ENCODE results near the gene MINK1.

DNA sequence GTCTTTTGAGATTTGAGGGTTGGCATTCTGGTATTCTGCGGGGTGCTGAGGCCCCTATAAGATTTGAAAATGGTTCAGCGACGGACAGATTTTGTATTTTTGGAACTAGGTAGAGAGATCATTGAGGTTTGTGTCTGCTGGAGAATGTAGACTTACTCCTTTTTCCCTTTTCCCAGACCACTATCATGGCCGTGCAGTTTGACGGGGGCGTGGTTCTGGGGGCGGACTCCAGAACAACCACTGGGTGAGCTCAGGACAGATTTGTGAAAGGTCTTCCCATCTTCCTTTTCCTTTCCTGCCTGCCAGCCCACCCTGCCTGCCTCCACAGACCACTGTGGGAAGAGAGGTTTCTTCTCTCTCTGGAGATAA is 36.6 kb upstream of the MINK1 start:
- TF ChIP-seq CTCF (IDR thresholded peaks at IDR 0.05) (no peak), POLR2A (IDR thresholded peaks at IDR 0.05) (no peak)
